NT2/D1 (cell line): ENCODE measurements around the gene ERN2.
"Not testable (repeated sequence)": the region's sequence is repeated elsewhere in the genome, so short reads cannot be mapped to it uniquely, and the experiment has no call there.

Experiments
- DNase-seq: peaks from one replicate; pipeline ENCODE4 v3.0.0-alpha.2; 2011; ENCODE audit warnings: low read depth, low spot score
- H3K27me3 ChIP-seq: 2 replicates; pipeline ENCODE4 v1.6.0; 2011; ENCODE audit warnings: mild to moderate bottlenecking; ENCODE audit not compliant: insufficient read length, insufficient read depth
- H3K36me3 ChIP-seq: 2 replicates; pipeline ENCODE4 v1.6.1; 2011; ENCODE audit warnings: mild to moderate bottlenecking, low read length, mixed read lengths; ENCODE audit not compliant: insufficient read depth, insufficient read length
- H3K4me1 ChIP-seq: 2 replicates; pipeline ENCODE4 v1.5.1; 2011; ENCODE audit not compliant: insufficient read depth, insufficient read length
- H3K4me3 ChIP-seq: 2 replicates; pipeline ENCODE4 v1.5.1; 2011; ENCODE audit warnings: low read depth; ENCODE audit not compliant: insufficient read length
- H3K9ac ChIP-seq: 2 replicates; pipeline ENCODE4 v1.6.0; 2011; ENCODE audit warnings: low read depth; ENCODE audit not compliant: insufficient read length
- H3K9me3 ChIP-seq: 2 replicates; pipeline ENCODE4 v1.5.1; 2011; ENCODE audit warnings: mild to moderate bottlenecking, low read length; ENCODE audit not compliant: insufficient read depth
- SUZ12 ChIP-seq: IDR thresholded peaks from 2 replicates; pipeline ENCODE4 v1.6.1; 2011; ENCODE audit not compliant: insufficient read length, insufficient read depth; ENCODE audit errors: extremely low read depth
- YY1 ChIP-seq: IDR thresholded peaks from 2 replicates; pipeline ENCODE4 v1.6.1; 2011; ENCODE audit not compliant: insufficient read length, insufficient read depth
- ZNF274 ChIP-seq: IDR thresholded peaks from 2 replicates; pipeline ENCODE4 v1.6.1; 2011; ENCODE audit warnings: mild to moderate bottlenecking, low read depth, low read length

Gene ERN2

DNA sequence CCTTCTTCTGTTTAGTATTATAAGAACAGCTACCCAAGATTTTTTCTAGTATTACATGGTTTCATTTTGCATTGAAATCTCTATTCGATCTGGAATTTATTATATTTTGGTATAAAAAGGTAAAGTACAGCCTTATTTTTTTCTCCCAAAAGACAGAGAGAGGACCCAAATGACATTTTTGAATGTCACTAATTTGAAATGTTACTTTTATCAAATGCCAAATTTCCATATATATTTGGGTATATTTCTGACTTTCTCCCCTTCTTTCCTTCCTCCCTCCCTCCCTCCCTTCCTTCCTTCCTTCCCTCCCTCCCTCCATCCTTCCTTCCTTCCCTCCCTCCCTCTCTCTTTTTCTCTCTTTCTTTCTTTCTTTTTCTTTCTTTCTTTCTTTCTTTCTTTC lies 35.6 kb upstream of the ERN2 start:
- Histone ChIP-seq H3K4me3 (no peak overlapping the region), H3K36me3 (no peaks in the 10 kb centered on the region), H3K27me3 (peaks cover 2% of the 10 kb centered on the region), H3K9ac (no peak overlapping the region), H3K4me1 (no peaks in the 10 kb centered on the region), H3K9me3 (no peaks in the 10 kb centered on the region)
- DNase-seq = no peak
- TF ChIP-seq YY1 = no peak
- TF ChIP-seq ZNF274 = no peak
- TF ChIP-seq SUZ12 = no peak

DNA sequence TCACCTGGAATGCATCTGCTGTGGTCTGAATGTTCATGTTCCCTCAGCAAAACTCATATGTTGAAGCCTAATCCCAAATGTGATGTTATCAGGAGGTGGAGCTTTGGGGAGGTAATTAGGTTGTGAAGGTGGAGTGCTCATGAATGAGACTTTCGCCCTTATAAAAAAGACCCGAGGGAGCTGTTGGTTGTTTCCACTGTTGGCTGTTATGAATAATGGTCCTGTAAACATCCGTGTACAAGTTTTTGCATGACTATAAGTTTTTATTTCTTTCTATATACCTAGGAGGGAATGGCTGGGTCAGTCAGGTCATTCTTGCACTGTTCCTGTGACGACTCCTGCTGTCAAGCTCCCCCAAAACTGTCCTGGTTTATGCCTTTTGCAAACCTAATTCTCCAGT lies 32.2 kb upstream of the ERN2 start:
- no peak overlapping the region for H3K9ac ChIP-seq
- TF ChIP-seq YY1 (no peak), ZNF274 (no peak), SUZ12 (no peak)
- DNase-seq = no peak
- peaks cover 2% of the 10 kb centered on the region for H3K27me3 ChIP-seq
- H3K9me3 ChIP-seq = no peaks in the 10 kb centered on the region
- H3K36me3 ChIP-seq = no peaks in the 10 kb centered on the region
- no peaks in the 10 kb centered on the region for H3K4me1 ChIP-seq
- no peak overlapping the region for H3K4me3 ChIP-seq

DNA sequence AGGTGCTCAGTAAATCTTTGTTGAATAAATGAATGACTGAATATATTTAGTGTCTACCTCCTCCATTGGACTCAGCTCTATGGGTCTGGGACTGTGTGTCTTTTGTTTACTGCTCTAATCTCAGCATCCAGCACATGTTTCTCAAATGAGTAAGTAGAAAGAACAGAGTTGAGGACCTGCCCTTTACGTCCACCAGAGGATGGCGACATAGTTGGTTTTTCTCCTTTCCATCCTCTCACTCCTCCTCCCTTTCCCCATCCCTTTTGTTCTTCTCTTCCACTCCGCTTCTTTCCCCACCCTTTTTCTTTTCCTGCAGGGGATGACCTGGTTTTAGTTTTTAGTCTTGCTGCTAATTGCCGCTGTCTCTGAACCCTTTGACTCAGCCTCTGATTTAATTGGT lies 29.7 kb upstream of the ERN2 start:
- Histone ChIP-seq H3K4me3 (no peak overlapping the region), H3K9me3 (no peaks in the 10 kb centered on the region), H3K27me3 (peaks cover 2% of the 10 kb centered on the region), H3K36me3 (no peaks in the 10 kb centered on the region), H3K9ac (no peak overlapping the region), H3K4me1 (no peaks in the 10 kb centered on the region)
- TF ChIP-seq SUZ12 = no peak
- TF ChIP-seq ZNF274 = no peak
- no peak for TF ChIP-seq YY1
- DNase-seq = peak; percentile 16

DNA sequence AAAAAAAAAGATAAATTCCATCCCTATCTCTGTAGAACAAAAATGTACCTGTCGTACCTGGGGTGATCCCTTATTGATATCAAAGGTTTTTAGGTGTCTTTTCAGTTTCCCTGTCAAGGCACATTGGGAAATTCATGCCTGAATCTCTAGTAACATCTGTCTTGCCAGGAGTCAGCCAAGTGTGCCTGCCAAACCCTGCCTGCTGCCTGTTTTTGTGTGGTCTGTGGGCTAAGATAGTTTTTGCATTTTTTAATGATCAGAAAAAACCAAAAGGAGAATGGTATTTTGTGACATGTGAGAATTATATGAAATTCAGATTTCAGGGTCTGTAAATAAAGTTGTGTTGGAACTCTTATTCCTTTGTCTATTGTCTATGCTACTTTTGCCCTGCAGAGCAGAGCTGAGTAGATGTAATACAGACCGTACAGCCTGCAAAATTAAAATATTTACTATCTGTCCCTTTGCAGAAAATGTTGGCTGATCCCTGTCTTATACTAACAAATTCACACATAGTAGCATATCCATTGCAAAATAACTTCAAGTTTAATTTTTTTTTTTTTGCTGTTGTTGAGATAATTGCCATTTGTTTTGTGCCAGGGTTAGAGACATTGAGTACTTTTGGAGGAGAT lies 28.8 kb upstream of the ERN2 start:
- Histone ChIP-seq H3K4me3 (no peak overlapping the region), H3K9ac (no peak overlapping the region), H3K36me3 (no peaks in the 10 kb centered on the region), H3K4me1 (no peaks in the 10 kb centered on the region), H3K9me3 (no peaks in the 10 kb centered on the region), H3K27me3 (peaks cover 2% of the 10 kb centered on the region)
- no peak for DNase-seq
- TF ChIP-seq SUZ12 (no peak), YY1 (no peak)

DNA sequence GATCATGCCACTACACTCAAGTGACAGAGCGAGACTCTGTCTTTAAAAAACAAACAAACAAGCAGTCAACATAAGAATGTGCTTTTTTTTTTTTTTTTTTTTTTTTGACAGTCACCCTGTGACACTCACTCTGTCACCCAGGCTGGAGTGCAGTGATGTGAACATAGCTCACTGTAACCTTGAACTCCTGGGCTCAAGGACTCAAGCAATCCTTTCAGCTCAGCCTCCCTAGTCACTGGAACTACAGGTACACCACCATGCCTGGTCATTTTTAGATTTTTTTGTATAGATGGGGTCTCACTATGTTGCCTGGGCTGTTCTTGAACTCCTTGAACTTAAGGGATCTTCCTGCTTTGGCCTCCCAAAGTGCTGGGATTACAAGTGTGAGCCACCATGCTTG lies 26.5 kb upstream of the ERN2 start:
- Histone ChIP-seq H3K36me3 (no peaks in the 10 kb centered on the region), H3K9me3 (no peaks in the 10 kb centered on the region), H3K9ac (no peak overlapping the region), H3K4me3 (no peak overlapping the region), H3K27me3 (no peaks in the 10 kb centered on the region), H3K4me1 (no peaks in the 10 kb centered on the region)
- TF ChIP-seq SUZ12 (no peak), ZNF274 (no peak), YY1 (no peak)
- DNase-seq = no peak

DNA sequence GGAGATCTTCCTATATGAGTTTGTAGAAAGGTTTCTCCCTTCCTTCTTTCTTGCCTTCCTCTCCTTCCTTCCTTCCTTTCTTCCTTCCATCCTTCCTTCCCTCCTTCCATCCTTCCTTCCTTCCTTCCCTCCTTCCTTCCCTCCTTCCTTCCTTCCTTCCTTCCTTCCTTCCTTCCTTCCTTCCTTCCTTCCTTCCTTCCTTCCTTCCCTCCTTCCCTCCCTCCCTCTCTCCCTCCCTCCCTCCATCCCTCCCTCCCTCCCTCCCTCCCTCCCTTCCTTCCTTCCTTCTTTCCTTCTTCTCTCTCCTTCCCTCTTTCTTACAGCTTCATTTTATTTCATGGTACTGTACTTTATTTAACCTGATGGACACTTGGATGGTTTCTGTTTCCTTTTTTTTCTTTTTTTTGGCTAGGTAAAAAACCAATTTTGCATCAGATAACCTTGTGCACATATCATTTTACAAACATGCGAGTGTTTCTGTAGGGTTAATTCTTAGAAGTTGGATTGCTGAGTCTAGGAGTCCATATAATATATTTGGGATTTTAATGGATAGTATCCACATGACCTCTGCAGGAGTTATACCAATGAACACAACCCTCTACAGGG lies 24.5 kb upstream of the ERN2 start:
- not testable (repeated sequence) for H3K36me3 ChIP-seq, H3K4me3 ChIP-seq, H3K4me1 ChIP-seq, H3K9ac ChIP-seq, DNase-seq, H3K9me3 ChIP-seq, H3K27me3 ChIP-seq

DNA sequence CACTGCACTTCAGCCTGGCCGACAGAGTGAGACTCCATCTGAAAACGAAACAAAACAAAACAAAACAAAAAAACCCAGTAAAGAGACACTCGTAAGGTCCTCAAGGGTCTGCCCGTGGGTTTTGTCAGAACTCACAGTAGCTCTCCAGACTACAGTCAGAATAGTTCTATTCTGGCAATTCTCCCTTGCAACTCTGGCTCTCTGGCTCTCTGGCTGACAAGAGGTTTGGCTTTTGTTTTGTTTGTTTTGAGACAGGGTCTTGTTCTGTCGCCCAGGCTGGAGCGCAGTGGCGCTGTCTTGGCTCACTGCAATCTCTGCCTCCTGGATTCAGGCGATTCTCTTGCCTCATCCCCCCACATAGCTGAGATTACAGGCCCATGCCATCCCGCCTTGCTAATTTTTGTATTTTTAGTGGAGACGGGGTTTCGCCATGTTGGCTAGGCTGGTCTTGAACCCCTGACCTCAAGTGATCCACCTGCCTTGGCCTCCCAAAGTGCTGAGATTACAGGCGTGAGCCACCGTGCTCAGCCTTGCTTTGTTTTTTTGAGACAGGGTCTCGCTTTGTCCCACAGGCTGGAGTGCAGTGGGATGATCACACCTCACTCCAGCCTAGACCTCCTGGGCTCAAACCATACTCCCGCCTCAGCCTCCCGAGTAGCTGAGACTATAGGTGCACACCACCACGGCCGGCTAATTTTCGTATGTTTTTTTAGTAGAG lies 21.3 kb upstream of the ERN2 start:
- TF ChIP-seq YY1 = no peak
- no peak for TF ChIP-seq SUZ12
- TF ChIP-seq ZNF274 = no peak
- H3K27me3 ChIP-seq = no peaks in the 10 kb centered on the region
- peaks cover 1% of the 10 kb centered on the region for H3K4me1 ChIP-seq
- no peaks in the 10 kb centered on the region for H3K9me3 ChIP-seq
- no peak overlapping the region for H3K4me3 ChIP-seq
- no peaks in the 10 kb centered on the region for H3K36me3 ChIP-seq
- no peak for DNase-seq
- H3K9ac ChIP-seq = no peak overlapping the region
